Omental fat pad (tissue), 4 donors: Measurements from ENCODE around the gene PTMS. TPM values are rescaled to one million over a fixed set of nuclear protein-coding genes. Genes with fewer than 3 reads are reported as not detected.

Experiments
- ATAC-seq: fragments of 150-250 bp; one replicate; pipeline ENCODE4 v1.9.1; 2016; ENCODE audit warnings: mild to moderate bottlenecking, moderate library complexity; ENCODE audit not compliant: low FRiP score
- DNase-seq: peaks from one replicate; pipeline ENCODE4 v3.0.0-alpha.2; 2019; ENCODE audit warnings: low spot score
- total RNA-seq, 4 donors: library from RNA; depleted of rRNA; stranded (reverse); fragments of >200 nt; gene quantifications; one replicate each; pipeline ENCODE4 v1.1.0, GENCODE V29; 2016
- TF ChIP-seq, protein P1 (sequence below), 3 donors: fragments of 450-650 bp; IDR thresholded peaks; one replicate each; pipeline ENCODE4 v1.5.1; 2016 to 2017; ENCODE audit warnings: antibody characterized with exemption in 3 of 3, mild to moderate bottlenecking in 3 of 3, moderate library complexity in 2 of 3

Gene PTMS
- total RNA-seq, 4 donors from 2014 or later, result 77.6 to 143 (median 113) TPM

- DNase-seq (no peak), ATAC-seq (no peak)
- TF ChIP-seq, protein P1, sequence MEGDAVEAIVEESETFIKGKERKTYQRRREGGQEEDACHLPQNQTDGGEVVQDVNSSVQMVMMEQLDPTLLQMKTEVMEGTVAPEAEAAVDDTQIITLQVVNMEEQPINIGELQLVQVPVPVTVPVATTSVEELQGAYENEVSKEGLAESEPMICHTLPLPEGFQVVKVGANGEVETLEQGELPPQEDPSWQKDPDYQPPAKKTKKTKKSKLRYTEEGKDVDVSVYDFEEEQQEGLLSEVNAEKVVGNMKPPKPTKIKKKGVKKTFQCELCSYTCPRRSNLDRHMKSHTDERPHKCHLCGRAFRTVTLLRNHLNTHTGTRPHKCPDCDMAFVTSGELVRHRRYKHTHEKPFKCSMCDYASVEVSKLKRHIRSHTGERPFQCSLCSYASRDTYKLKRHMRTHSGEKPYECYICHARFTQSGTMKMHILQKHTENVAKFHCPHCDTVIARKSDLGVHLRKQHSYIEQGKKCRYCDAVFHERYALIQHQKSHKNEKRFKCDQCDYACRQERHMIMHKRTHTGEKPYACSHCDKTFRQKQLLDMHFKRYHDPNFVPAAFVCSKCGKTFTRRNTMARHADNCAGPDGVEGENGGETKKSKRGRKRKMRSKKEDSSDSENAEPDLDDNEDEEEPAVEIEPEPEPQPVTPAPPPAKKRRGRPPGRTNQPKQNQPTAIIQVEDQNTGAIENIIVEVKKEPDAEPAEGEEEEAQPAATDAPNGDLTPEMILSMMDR (IDR thresholded peaks at IDR 0.05), result no peak
Observed at GRCh38 chr12:6768990-6769389, 2.8 kb downstream of the PTMS start.

DNA sequence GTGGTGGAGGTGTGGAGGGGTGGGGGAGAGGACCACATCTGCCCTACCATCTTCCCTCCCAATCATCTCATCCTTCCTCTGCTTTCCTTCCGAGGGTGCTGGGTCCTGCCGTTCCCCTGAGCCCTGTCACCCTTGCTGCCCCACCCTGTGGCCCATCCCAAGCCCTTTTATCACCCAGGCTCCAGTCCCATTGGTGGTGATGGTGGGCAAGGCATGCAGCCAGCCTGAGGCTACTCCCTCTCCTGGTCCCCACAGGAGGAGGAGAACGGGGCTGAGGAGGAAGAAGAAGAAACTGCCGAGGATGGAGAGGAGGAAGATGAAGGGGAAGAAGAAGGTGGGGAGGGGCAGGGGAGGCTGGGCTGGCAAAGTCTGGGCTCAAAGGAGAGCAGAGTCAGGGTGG is 3.5 kb downstream of the PTMS start:
- ATAC-seq, result no peak
- DNase-seq, result no peak
- TF ChIP-seq, protein P1 (IDR thresholded peaks at IDR 0.05), result no peak

GRCh38 chr12:6770094-6770493 is 3.9 kb downstream of the PTMS start:
- no peak for DNase-seq
- no peak for ATAC-seq
- TF ChIP-seq, protein P1 (IDR thresholded peaks at IDR 0.05), result no peak

GRCh38 chr12:6770600-6770999 is 4.4 kb downstream of the PTMS start:
- no peak for DNase-seq
- TF ChIP-seq, protein P1 (IDR thresholded peaks at IDR 0.05), result no peak
- ATAC-seq, result no peak

DNA sequence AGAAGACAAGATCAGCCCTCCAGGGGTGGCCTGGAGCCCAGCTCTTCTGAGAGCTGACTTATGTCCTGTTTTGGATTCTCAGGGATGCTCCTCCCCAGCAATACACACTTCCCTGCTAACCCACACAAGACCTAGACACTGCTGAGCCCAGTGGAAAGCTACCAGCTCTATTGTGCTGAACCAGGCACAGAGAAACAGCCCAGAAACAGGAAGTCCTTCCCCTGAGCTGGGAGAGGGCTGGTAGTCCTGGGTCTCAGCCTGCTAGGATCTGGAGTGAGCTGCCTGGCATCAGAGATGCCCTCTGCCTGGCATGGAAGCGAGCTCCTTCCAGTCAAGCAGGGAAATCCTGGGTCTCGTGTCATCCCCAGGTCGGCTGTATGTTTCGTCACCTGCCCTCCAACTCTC is 4.9 kb downstream of the PTMS start:
- ATAC-seq (peak; percentile 0), DNase-seq (no peak)
- TF ChIP-seq, protein P1 (IDR thresholded peaks at IDR 0.05), result no peak

DNA sequence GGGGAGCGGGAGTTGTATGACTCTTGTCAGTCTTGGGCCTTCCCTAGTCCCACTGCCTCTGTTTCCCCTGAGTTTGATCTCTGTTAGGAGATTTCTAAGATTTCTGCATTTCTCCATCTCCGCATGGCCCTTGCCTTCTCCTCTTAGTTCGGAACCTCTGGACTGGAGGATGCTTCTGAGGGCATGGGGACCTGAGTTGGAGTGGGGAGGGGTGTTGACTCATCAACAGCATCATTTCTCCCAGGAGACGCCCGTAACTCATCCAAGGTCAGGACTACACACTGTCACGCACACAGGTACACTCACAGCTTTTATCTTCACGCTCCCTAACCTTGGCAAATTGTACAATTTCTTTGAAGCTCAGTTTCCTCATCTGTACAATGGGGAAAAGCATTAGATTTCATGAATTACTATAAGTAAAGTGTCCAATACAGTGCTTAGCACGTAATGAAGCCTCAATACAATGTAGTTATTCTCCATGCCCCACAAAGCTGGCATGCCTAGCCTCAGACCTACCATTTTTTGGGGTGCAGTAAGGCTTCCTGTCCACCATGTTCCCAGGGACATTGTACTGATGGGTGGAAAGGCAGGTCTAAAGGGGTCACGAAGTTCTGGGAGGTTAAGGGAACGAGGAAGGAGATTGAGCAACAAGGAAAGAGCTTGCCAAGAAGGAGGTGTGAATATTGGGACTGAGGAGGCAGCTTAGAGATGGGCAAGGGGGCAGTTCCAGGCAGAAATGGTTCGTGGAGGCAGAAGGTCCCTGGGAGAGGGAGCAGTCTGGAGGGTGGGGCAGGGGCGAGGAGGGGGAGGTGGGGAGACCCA is 5.6 kb downstream of the PTMS start:
- ATAC-seq (peak; percentile 37), DNase-seq (no peak)
- TF ChIP-seq, protein P1 (IDR thresholded peaks at IDR 0.05), result no peak

- ATAC-seq, result no peak
- no peak for DNase-seq
- TF ChIP-seq, protein P1 (IDR thresholded peaks at IDR 0.05), result no peak
Observed at GRCh38 chr12:6772331-6772695, 6.2 kb downstream of the PTMS start, which contains the start of gene LAG3. LAG3 (plus strand) TSS chr12:6772520; CDS start chr12:6772853, 333 bp downstream.
